Fibroblast of the conjunctiva (primary cell): ENCODE data around the gene PLK1.
"Not testable (repeated sequence)": the region's sequence is repeated elsewhere in the genome, so short reads cannot be mapped to it uniquely, and the experiment has no call there.

Experiments used
- DNase-seq: peaks from one replicate; pipeline ENCODE4 v3.0.0-alpha.2; 2010; ENCODE audit warnings: low read depth

Gene PLK1

GRCh38 chr16:23678430-23679273 lies at the start of gene PLK1:
PLK1 (plus strand) TSS chr16:23678889; CDS start chr16:23678933, 44 bp downstream.
- peak; percentile 64 for DNase-seq

- no peak for DNase-seq
Measured at GRCh38 chr16:23629516-23629915, 49.2 kb upstream of the PLK1 start.

GRCh38 chr16:23631874-23632273 lies 46.8 kb upstream of the PLK1 start:
- DNase-seq, result not testable (repeated sequence)

GRCh38 chr16:23634461-23635036 lies 44.1 kb upstream of the PLK1 start:
- DNase-seq, result no peak

GRCh38 chr16:23635958-23636357 lies 42.7 kb upstream of the PLK1 start:
- no peak for DNase-seq

- no peak for DNase-seq
Measured at GRCh38 chr16:23640615-23640930, 38.1 kb upstream of the PLK1 start.

- peak; percentile 88 for DNase-seq
Measured at GRCh38 chr16:23640931-23641765, 37.5 kb upstream of the PLK1 start, which contains the start of the genes DCTN5 and PALB2. DCTN5 (plus strand) TSS chr16:23641466; CDS start chr16:23641543, 77 bp downstream. PALB2 (minus strand) TSS chr16:23641310; CDS start chr16:23641157, 153 bp downstream.

GRCh38 chr16:23642246-23642774 lies 36.4 kb upstream of the PLK1 start:
- DNase-seq, result no peak

- DNase-seq, result no peak
Measured at GRCh38 chr16:23650674-23651416, 27.8 kb upstream of the PLK1 start.

GRCh38 chr16:23651943-23652468 lies 26.7 kb upstream of the PLK1 start:
- DNase-seq, result no peak

- no peak for DNase-seq
Measured at GRCh38 chr16:23663918-23664317, 14.8 kb upstream of the PLK1 start.

- DNase-seq, result no peak
Measured at GRCh38 chr16:23666571-23667354, 11.9 kb upstream of the PLK1 start.

- DNase-seq, result no peak
Measured at GRCh38 chr16:23667355-23667659, 11.4 kb upstream of the PLK1 start.

GRCh38 chr16:23668225-23668624 lies 10.5 kb upstream of the PLK1 start:
- DNase-seq, result no peak

- no peak for DNase-seq
Measured at GRCh38 chr16:23668873-23669272, 9.8 kb upstream of the PLK1 start.

- no peak for DNase-seq
Measured at GRCh38 chr16:23670137-23670776, 8.4 kb upstream of the PLK1 start.

- no peak for DNase-seq
Measured at GRCh38 chr16:23673971-23674614, 4.6 kb upstream of the PLK1 start.

- DNase-seq, result no peak
Measured at GRCh38 chr16:23676924-23677480, 1.7 kb upstream of the PLK1 start.

GRCh38 chr16:23679274-23679985 lies 741 bp downstream of the PLK1 start:
- no peak for DNase-seq
